ENCODE results near the gene TFAP2E.

- TF ChIP-seq REST (IDR thresholded peaks at IDR 0.05; ENCODE audit: insufficient read depth in 1 of 2, low read depth in 2 of 2, low read length in 2 of 2) (no peak), POLR2AphosphoS5 (IDR thresholded peaks at IDR 0.05; ENCODE audit: low read depth, low read length) (no peak)
These were observed 37.9 kb upstream of the TFAP2E start for GRCh38 chr1:35535243-35535642.

Data from PFSK-1 (cell line).